GM21737 (cell line): ENCODE measurements around the gene ANKRD52.
"Not testable (repeated sequence)": the region's sequence is repeated elsewhere in the genome, so short reads cannot be mapped to it uniquely, and the experiment has no call there.

Source experiments
- ATAC-seq: cut with Tn5 transposase; IDR thresholded peaks from one replicate; pipeline ENCODE4 v1.9.1; 2021; ENCODE audit warnings: mild to moderate bottlenecking, moderate library complexity; ENCODE audit not compliant: unreplicated experiment

Gene ANKRD52

GRCh38 chr12:56216461-56216860 is 41.7 kb downstream of the ANKRD52 start:
- no peak for ATAC-seq

DNA sequence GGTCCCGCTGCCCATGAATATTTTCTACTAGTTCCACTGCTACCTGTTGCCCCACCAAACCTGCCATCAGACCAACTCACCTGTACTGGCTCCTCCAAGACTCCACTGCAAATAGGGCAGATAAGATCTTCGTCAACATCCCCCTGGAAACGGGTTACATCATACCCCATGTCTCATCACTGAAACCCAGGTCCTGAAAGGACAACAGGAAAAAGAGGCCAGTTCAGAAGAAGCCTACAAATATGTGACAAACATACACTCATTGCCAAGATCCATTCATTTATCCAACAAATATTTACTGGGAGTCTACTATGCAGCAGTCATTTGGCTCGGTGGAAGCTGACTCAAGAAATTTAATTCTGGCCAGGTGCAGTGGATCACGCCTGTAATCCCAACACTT is 44.3 kb downstream of the ANKRD52 start:
- ATAC-seq, result no peak

DNA sequence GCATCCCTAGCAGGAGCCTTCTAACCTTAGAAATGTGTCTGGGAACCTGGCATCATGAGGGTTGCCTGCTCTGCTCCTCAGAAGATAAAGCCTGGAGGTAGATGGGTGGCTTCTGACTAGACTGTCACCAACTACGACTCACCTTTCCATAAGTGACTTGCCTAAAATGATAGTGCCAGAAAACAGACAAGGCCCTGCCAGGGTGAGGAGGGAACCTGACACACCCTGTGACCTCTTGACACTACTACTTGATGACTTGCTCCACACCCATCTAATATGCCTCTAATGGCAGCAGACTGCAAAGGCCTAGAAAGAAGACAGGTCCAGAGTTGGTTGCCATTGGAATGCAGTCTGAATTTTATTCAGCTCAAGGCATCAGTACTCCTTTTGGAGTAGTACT is 45.8 kb downstream of the ANKRD52 start:
- no peak for ATAC-seq

DNA sequence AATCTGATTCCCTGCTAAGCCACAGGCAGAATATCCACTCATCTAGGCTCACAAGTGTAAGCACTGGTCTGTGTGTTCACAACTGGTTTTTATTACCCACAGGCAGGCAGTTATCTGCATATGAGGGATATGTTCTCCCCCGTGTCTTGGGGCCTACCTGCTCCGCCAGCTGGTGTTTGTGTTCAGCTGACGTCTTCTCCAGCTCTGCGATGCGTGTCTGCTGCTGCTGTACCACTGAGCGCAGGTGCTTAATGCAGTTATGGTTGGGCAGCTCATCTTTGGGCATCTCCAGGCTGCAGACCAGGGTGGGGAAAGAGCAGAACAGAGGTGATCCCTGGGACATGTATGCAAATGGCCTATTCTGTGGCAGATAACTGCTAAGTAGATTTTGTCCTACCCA is 50.2 kb downstream of the ANKRD52 start:
- ATAC-seq, result no peak

DNA sequence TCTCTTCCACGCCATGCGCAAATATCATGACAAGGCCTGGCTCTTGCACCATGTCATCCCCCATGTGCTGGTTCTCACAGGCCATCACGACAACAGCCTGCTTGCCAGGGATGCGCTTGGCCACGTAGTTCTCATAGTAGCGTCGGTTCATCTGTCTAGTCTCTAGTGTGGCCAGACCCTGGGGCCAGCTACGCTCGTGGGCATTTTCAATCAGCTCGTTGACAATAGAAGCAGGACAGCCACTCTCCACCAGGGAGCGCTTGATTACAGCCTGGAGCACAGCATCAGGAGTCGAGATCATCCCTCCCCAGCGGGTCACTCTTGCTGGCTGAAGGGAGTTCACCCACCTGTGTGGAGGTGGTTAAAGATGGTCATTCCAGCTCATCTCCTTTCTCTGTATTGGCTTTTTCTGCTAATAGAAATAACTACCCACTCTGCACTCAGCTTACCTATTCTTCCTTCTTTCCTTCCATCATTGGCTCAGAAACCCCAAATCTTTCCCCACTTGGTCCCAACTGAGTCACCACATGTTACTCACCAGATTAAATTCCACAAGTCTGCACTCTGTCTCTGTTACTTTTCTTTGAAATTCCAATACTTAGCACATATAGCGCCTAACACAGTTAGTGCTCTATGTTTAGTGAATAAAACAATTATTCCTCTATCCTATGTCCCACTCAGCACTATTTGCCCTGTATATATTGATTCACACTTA is 51.6 kb downstream of the ANKRD52 start:
- no peak for ATAC-seq

- no peak for ATAC-seq
Observed at GRCh38 chr12:56205445-56205844, 52.7 kb downstream of the ANKRD52 start.

DNA sequence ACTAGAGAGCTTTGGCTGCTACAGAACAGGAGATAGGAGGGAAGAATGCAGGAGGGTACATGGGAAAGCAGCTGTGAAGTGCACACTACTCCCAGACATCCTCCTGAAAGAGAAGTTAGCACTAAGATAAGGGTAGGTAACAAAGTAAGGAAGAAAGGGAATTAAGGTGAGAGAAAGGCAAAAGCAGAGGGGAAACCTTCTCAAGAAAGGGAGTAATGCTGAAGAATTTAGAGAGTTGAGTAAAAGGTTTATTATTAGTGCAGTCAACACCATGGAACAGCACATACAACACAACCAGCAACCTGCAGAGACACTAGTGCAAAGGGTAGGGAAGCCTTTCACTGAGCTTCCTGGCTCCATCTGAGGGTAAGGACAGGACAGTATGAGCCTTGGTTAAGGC is 53.9 kb downstream of the ANKRD52 start:
- ATAC-seq, result no peak

GRCh38 chr12:56202838-56203237 is 55.3 kb downstream of the ANKRD52 start:
- no peak for ATAC-seq

DNA sequence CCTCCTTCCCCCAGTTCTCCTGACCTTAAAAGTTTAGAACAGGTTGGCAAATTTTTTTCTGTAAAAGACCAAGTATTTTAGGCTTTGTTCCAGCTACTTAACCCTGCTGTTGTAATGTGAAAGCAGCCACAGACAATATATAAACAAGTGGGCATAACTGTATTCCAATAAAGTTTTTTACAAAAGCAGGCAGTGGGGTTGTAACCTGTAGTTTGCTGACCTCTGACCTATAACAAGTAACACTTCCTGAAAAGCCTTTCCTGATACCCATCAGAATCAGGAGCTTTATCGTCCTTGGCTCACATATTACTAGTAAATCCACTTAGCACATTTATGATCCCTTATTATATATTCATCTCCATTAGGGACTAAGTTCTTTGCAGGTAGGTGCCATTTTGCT is 55.8 kb downstream of the ANKRD52 start:
- no peak for ATAC-seq

GRCh38 chr12:56198836-56199235 is 59.3 kb downstream of the ANKRD52 start:
- ATAC-seq, result no peak

DNA sequence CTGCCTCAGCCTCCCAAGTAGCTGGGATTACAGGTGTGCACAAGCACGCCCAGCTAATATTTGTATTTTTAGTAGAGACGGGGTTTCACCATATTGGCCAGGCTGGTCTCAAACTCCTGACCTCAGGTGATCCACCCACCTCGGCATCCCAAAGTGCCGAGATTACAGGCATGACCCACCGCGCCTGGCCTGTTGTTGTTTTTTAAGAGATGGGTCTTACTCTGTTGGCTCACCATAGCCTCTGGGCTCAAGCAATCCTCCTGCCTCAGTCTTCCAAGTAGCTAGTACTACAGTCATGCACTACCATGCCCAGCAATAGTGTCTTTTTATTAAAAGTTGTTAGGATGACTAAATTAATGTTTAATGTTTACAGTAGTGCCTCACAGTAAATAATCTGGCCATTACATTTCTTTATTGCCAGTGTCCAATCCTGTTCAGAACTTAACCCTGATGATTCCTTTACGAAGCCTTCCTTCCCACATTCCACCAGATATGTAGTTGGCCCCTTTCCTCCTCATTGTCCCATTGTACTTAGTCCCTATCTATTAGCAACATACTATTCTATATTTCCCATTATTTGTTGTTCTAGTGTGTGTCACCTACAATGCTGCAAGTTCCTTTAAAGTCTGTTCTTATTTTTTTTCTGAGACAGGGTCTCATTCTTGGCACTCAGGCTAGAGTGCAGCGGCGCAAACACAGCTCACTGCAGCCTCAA is 60.1 kb downstream of the ANKRD52 start:
- ATAC-seq, result no peak

- not testable (repeated sequence) for ATAC-seq
Observed at GRCh38 chr12:56196818-56197550, 61.2 kb downstream of the ANKRD52 start.

- no peak for ATAC-seq
Observed at GRCh38 chr12:56193025-56193578, 65.1 kb downstream of the ANKRD52 start.

GRCh38 chr12:56192582-56192981 is 65.6 kb downstream of the ANKRD52 start:
- no peak for ATAC-seq

DNA sequence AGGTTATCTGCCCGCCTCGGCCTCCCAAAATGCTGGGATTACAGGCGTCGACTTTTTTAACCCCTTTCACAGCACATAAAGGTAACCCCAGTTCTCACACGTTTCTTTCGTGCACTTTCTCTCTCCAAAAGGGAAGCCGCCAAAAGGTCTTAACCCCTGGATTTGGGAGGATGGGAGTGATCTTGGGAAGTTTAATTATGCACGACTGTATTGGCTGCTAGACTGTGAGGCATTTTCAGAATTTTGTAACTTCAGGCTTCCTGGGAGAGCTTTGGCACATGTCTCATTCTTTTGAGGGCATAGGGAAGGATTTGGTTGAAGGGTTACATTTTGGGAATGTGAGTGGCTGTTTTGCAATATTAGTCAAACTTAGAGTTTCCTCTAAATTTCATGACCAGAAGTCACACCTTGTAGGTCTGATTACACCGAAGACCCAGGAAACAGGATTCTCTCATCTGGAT is 67.5 kb downstream of the ANKRD52 start:
- ATAC-seq, result no peak

DNA sequence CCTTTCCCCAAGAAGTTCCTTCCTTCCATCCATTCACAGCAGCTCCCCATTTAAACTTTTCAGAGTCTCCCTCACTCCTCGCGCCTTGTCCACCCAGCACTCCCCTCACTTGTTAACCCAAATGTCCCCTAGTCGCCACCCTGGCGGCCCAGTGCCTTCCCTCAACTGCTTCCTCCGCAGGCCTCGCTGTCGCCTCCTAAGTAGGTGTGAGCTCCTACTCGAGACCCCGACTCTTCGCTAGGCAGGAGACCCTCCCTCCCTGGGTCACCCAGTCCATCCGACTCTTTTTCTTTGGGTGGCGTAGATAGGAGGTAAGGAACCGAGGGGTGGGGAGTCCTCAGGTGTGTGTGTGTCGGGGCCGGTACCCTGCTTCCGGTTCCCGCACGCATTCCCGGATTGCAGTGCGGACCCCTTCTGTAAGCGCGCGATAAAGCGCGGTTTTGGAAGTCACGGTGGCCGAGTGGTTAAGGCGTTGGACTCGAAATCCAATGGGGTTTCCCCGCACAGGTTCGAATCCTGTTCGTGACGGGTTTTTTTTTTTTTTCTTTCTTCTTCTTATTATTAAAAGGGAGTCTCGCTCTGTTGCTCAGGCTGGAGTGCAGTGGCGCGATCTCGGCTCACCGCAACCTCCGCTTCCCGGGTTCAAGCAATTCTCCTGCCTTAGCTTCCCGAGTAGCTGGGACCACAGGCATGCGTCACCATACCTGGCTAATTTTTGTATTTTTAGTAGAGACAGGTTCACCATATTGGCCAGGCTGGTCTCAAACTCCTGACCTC is 68.1 kb downstream of the ANKRD52 start:
- peak; percentile 24 for ATAC-seq

DNA sequence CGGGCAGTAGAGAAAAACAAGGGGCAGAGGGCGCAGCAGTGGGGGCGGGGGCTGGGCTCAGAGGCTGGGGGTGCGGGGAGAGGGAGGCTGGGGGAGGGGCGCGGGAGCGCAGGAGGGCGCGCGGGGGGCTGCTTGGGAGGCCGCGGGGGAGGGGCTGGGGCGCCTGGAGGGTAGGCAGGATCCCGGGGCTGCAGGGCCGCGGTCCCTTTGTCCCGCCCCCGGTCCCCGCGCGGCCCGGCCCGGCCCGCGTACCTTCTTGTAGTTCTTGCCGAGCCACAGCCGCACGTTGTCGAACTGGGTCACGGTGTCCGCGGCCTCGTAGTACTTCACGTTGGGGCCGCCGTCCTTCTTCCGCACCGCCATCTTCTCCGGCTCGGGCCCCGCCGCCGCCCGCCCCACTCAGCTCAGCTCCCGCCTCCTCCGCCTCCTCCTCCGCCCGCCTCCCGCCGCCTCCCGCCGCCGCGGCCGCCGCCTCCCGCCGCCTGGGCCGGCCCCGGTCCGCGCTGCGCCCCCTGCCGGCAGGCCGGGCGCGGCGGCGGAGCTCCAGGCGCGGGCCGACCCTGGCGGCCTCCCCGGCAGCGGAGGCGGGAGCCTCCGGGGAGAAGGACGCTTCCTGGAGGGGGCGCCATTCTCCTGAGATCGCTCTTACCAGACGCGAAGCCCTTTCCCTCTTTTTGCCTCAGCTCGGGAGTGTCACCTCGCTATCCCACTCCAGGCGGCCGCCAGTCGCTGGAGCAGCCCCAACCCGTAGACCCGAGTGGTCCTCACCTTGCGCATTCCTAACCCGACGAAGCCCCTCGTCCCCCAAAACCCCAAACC is 68.9 kb downstream of the ANKRD52 start, which contains the start of gene SMARCC2:
Gene SMARCC2 (minus strand): TSS at position 385 of the 819 bp plus-strand sequence. CDS start 22 bp downstream, at position 363.
- peak; percentile 67 for ATAC-seq

GRCh38 chr12:56188778-56189098 is 69.4 kb downstream of the ANKRD52 start:
- peak; percentile 3 for ATAC-seq

GRCh38 chr12:56188131-56188777 is 69.9 kb downstream of the ANKRD52 start:
- no peak for ATAC-seq
